Activated naive CD4-positive, alpha-beta T cell treated with Interleukin-2 at 50 U/mL for 16 hours (primary cell): Measurements from ENCODE around the gene MAB21L2.

Experiments
- DNase-seq: peaks from one replicate; pipeline ENCODE4 v3.0.0-alpha.2; 2020

The MAB21L2 gene

GRCh38 chr4:150624055-150624454 lies 42.1 kb downstream of the MAB21L2 start:
- no peak for DNase-seq

GRCh38 chr4:150625033-150625432 lies 43.1 kb downstream of the MAB21L2 start:
- no peak for DNase-seq

- DNase-seq = no peak
Observed at GRCh38 chr4:150628073-150628472, 46.1 kb downstream of the MAB21L2 start.

- DNase-seq = no peak
Observed at GRCh38 chr4:150632639-150633038, 50.7 kb downstream of the MAB21L2 start.
